A549 treated with Mapracorat at 1 μM for 4 hours (cell line): ENCODE measurements around the gene MCC. TPM values are rescaled to one million over a fixed set of nuclear protein-coding genes. Genes with fewer than 3 reads are reported as not detected.

Source experiments
- total RNA-seq: library from RNA; stranded (reverse); fragments of 200-300 nt; extraction: Qiagen RNA extraction; gene quantifications from 5 replicates; pipeline ENCODE4 v1.2.3, GENCODE V29; 2022

MCC gene
- total RNA-seq: 0.14 to 0.33 TPM (median 0.24 TPM) in 5 replicates

GRCh38 chr5:113487781-113488644 is at the start of gene MCC:
TSS of gene MCC (minus strand) at chr5:113488453.

GRCh38 chr5:113513384-113514288 is 25.4 kb upstream of the MCC start, which contains the start of gene YTHDC2:
TSS of gene YTHDC2 (plus strand) at chr5:113513694. CDS start at chr5:113513896, 202 bp downstream.

GRCh38 chr5:113434889-113435288 is 53.4 kb downstream of the MCC start, which contains the start of gene TSSK1B:
TSS of gene TSSK1B (minus strand) at chr5:113434989. CDS start at chr5:113434839, 150 bp downstream.

GRCh38 chr5:112976432-112977309 is 511.6 kb downstream of the MCC start, which contains the start of gene DCP2:
TSS of gene DCP2 (plus strand) at chr5:112976798. CDS start at chr5:112976934, 136 bp downstream.

Other genes starting within 250 kb of the MCC start
- not detected in 5 replicates for gene TSSK1B, start 53.5 kb downstream of the MCC start, total RNA-seq
- gene YTHDC2, start 25.2 kb upstream of the MCC start, total RNA-seq: 6.1 to 7.8 TPM (median 7.4 TPM) in 5 replicates